Measurements from ENCODE around the gene PGGT1B.

The PGGT1B gene

GRCh38 chr5:115193295-115193694, 69.4 kb downstream of the PGGT1B start:
- Histone ChIP-seq H2BK120ac (ENCODE audit: insufficient read depth, low read length, poor library complexity) (no peak overlapping the region), H2BK5ac (ENCODE audit: low read depth, low read length, poor library complexity) (no peak overlapping the region), H3K27me3 (ENCODE audit: insufficient read depth, low read length) (no peaks in the 10 kb centered on the region), H3K4ac (ENCODE audit: low read depth, low read length) (no peak overlapping the region), H3K9me3 (ENCODE audit: insufficient read depth, low read depth, low read length) (no peaks in the 10 kb centered on the region), H4K12ac (ENCODE audit: low read depth, low read length) (no peak overlapping the region), H3K4me1 (ENCODE audit: control insufficient read depth in 1 of 2, insufficient read depth in 2 of 2, low read length in 2 of 2) (peaks cover 0 to 2% of the 10 kb centered on the region in 2 experiments), H2AFZ (ENCODE audit: insufficient read depth, low read length, poor library complexity) (no peak overlapping the region), H3K36me3 (ENCODE audit: control insufficient read depth in 1 of 2, insufficient read depth in 2 of 2, low read length in 2 of 2) (no peaks in the 10 kb centered on the region), H3K79me1 (ENCODE audit: low read length) (no peaks in the 10 kb centered on the region), H3K9ac (ENCODE audit: low read length) (no peak overlapping the region), H3K23ac (ENCODE audit: low read length) (no peak overlapping the region), H3K4me3 (ENCODE audit: low read depth, low read length) (no peak overlapping the region), H4K91ac (ENCODE audit: low read depth, low read length) (no peak overlapping the region), H2AK5ac (ENCODE audit: low read length) (no peak overlapping the region), H3K14ac (ENCODE audit: low read length) (no peak overlapping the region), H4K8ac (ENCODE audit: low read depth, low read length) (no peak overlapping the region), H2BK12ac (ENCODE audit: low read length) (no peak overlapping the region), H3K18ac (ENCODE audit: low read length) (no peak overlapping the region), H3K27ac (ENCODE audit: low read depth, low read length) (no peak overlapping the region), H3K79me2 (ENCODE audit: control insufficient read depth, insufficient read depth, low read length, poor library complexity) (no peaks in the 10 kb centered on the region), H3K4me2 (ENCODE audit: low read length) (no peak overlapping the region)
- no peak for DNase-seq

- peaks cover 0 to 2% of the 10 kb centered on the region in 2 experiments for H3K4me1 ChIP-seq (ENCODE audit: control insufficient read depth in 1 of 2, insufficient read depth in 2 of 2, low read length in 2 of 2)
- H2AK5ac ChIP-seq (ENCODE audit: low read length), result no peak overlapping the region
- H3K23ac ChIP-seq (ENCODE audit: low read length), result no peak overlapping the region
- H3K27me3 ChIP-seq (ENCODE audit: insufficient read depth, low read length), result no peaks in the 10 kb centered on the region
- H3K79me2 ChIP-seq (ENCODE audit: control insufficient read depth, insufficient read depth, low read length, poor library complexity), result no peaks in the 10 kb centered on the region
- H2BK5ac ChIP-seq (ENCODE audit: low read depth, low read length, poor library complexity), result no peak overlapping the region
- H3K9me3 ChIP-seq (ENCODE audit: insufficient read depth, low read depth, low read length), result no peaks in the 10 kb centered on the region
- H4K12ac ChIP-seq (ENCODE audit: low read depth, low read length), result no peak overlapping the region
- no peak for DNase-seq
- no peak overlapping the region for H2BK12ac ChIP-seq (ENCODE audit: low read length)
- no peak overlapping the region for H3K14ac ChIP-seq (ENCODE audit: low read length)
- H3K4me3 ChIP-seq (ENCODE audit: low read depth, low read length), result no peak overlapping the region
- H3K18ac ChIP-seq (ENCODE audit: low read length), result no peak overlapping the region
- no CpG with 5 or more reads among the region's 1 CpG for WGBS (ENCODE audit: extremely low coverage, insufficient coverage, insufficient read length)
- H3K4me2 ChIP-seq (ENCODE audit: low read length), result no peak overlapping the region
- no peak overlapping the region for H3K4ac ChIP-seq (ENCODE audit: low read depth, low read length)
- no peak overlapping the region for H4K91ac ChIP-seq (ENCODE audit: low read depth, low read length)
- H3K36me3 ChIP-seq (ENCODE audit: control insufficient read depth in 1 of 2, insufficient read depth in 2 of 2, low read length in 2 of 2), result no peaks in the 10 kb centered on the region
- H2BK120ac ChIP-seq (ENCODE audit: insufficient read depth, low read length, poor library complexity), result no peak overlapping the region
- H4K8ac ChIP-seq (ENCODE audit: low read depth, low read length), result no peak overlapping the region
- no peak overlapping the region for H3K27ac ChIP-seq (ENCODE audit: low read depth, low read length)
- no peak overlapping the region for H2AFZ ChIP-seq (ENCODE audit: insufficient read depth, low read length, poor library complexity)
- H3K79me1 ChIP-seq (ENCODE audit: low read length), result no peaks in the 10 kb centered on the region
- H3K9ac ChIP-seq (ENCODE audit: low read length), result no peak overlapping the region
Observed at GRCh38 chr5:115192098-115192497, 70.6 kb downstream of the PGGT1B start.

GRCh38 chr5:115191474-115192031, 71.1 kb downstream of the PGGT1B start:
- Histone ChIP-seq H2AFZ (ENCODE audit: insufficient read depth, low read length, poor library complexity) (no peak overlapping the region), H3K18ac (ENCODE audit: low read length) (no peak overlapping the region), H3K79me2 (ENCODE audit: control insufficient read depth, insufficient read depth, low read length, poor library complexity) (no peaks in the 10 kb centered on the region), H3K27me3 (ENCODE audit: insufficient read depth, low read length) (no peaks in the 10 kb centered on the region), H4K12ac (ENCODE audit: low read depth, low read length) (no peak overlapping the region), H3K36me3 (ENCODE audit: control insufficient read depth in 1 of 2, insufficient read depth in 2 of 2, low read length in 2 of 2) (no peaks in the 10 kb centered on the region), H3K4me3 (ENCODE audit: low read depth, low read length) (no peak overlapping the region), H3K4me1 (ENCODE audit: control insufficient read depth in 1 of 2, insufficient read depth in 2 of 2, low read length in 2 of 2) (peaks cover 0 to 2% of the 10 kb centered on the region in 2 experiments), H3K23ac (ENCODE audit: low read length) (no peak overlapping the region), H2BK12ac (ENCODE audit: low read length) (no peak overlapping the region), H2BK120ac (ENCODE audit: insufficient read depth, low read length, poor library complexity) (no peak overlapping the region), H4K91ac (ENCODE audit: low read depth, low read length) (no peak overlapping the region), H3K4me2 (ENCODE audit: low read length) (no peak overlapping the region), H3K27ac (ENCODE audit: low read depth, low read length) (no peak overlapping the region), H3K4ac (ENCODE audit: low read depth, low read length) (no peak overlapping the region), H3K9me3 (ENCODE audit: insufficient read depth, low read depth, low read length) (no peaks in the 10 kb centered on the region), H3K9ac (ENCODE audit: low read length) (no peak overlapping the region), H2AK5ac (ENCODE audit: low read length) (no peak overlapping the region), H3K14ac (ENCODE audit: low read length) (no peak overlapping the region), H2BK5ac (ENCODE audit: low read depth, low read length, poor library complexity) (no peak overlapping the region), H3K79me1 (ENCODE audit: low read length) (no peaks in the 10 kb centered on the region), H4K8ac (ENCODE audit: low read depth, low read length) (no peak overlapping the region)
- WGBS (ENCODE audit: extremely low coverage, insufficient coverage, insufficient read length), result no CpG with 5 or more reads among the region's 8 CpGs
- peak in 1 of 2 donors; percentile 18 for DNase-seq

GRCh38 chr5:115190388-115190787, 72.3 kb downstream of the PGGT1B start:
- Histone ChIP-seq H3K4ac (ENCODE audit: low read depth, low read length) (no peak overlapping the region), H4K12ac (ENCODE audit: low read depth, low read length) (no peak overlapping the region), H3K4me1 (ENCODE audit: control insufficient read depth in 1 of 2, insufficient read depth in 2 of 2, low read length in 2 of 2) (no peaks in the 10 kb centered on the region), H3K79me1 (ENCODE audit: low read length) (no peaks in the 10 kb centered on the region), H3K9me3 (ENCODE audit: insufficient read depth, low read depth, low read length) (no peaks in the 10 kb centered on the region), H3K36me3 (ENCODE audit: control insufficient read depth in 1 of 2, insufficient read depth in 2 of 2, low read length in 2 of 2) (no peaks in the 10 kb centered on the region), H4K8ac (ENCODE audit: low read depth, low read length) (no peak overlapping the region), H2AFZ (ENCODE audit: insufficient read depth, low read length, poor library complexity) (no peak overlapping the region), H3K4me3 (ENCODE audit: low read depth, low read length) (no peak overlapping the region), H3K9ac (ENCODE audit: low read length) (no peak overlapping the region), H3K4me2 (ENCODE audit: low read length) (no peak overlapping the region), H2BK12ac (ENCODE audit: low read length) (no peak overlapping the region), H2BK5ac (ENCODE audit: low read depth, low read length, poor library complexity) (no peak overlapping the region), H3K23ac (ENCODE audit: low read length) (no peak overlapping the region), H3K27me3 (ENCODE audit: insufficient read depth, low read length) (no peaks in the 10 kb centered on the region), H3K14ac (ENCODE audit: low read length) (no peak overlapping the region), H2BK120ac (ENCODE audit: insufficient read depth, low read length, poor library complexity) (no peak overlapping the region), H4K91ac (ENCODE audit: low read depth, low read length) (no peak overlapping the region), H2AK5ac (ENCODE audit: low read length) (no peak overlapping the region), H3K27ac (ENCODE audit: low read depth, low read length) (no peak overlapping the region), H3K18ac (ENCODE audit: low read length) (no peak overlapping the region), H3K79me2 (ENCODE audit: control insufficient read depth, insufficient read depth, low read length, poor library complexity) (no peaks in the 10 kb centered on the region)
- no CpG with 5 or more reads among the region's 4 CpGs for WGBS (ENCODE audit: extremely low coverage, insufficient coverage, insufficient read length)
- DNase-seq, result peak in 1 of 2 donors; percentile 48

Measured in trophoblast cell (in vitro differentiated cells and primary cell).